GM12875 (cell line): Measurements from ENCODE around the gene DNAJC5.

Experiments used
- H3K4me3 ChIP-seq: one replicate; pipeline ENCODE4 v1.5.1; 2011; ENCODE audit warnings: low read depth, low read length, control low read depth
- CTCF ChIP-seq: IDR thresholded peaks from 2 replicates; pipeline ENCODE4 v1.5.1; 2011; ENCODE audit warnings: low read depth, mild to moderate bottlenecking, control low read depth, inconsistent platforms, low read length, moderate library complexity, borderline replicate concordance; ENCODE audit not compliant: insufficient read depth

Gene DNAJC5

GRCh38 chr20:63941282-63942081 lies 46.6 kb downstream of the DNAJC5 start:
- no peak for TF ChIP-seq CTCF
- H3K4me3 ChIP-seq, result no peak overlapping the region

- no peak overlapping the region for H3K4me3 ChIP-seq
- no peak for TF ChIP-seq CTCF
Observed at GRCh38 chr20:63942250-63942951, 47.5 kb downstream of the DNAJC5 start.

GRCh38 chr20:63942969-63943807 lies 48.3 kb downstream of the DNAJC5 start:
- no peak overlapping the region for H3K4me3 ChIP-seq
- TF ChIP-seq CTCF, result no peak

DNA sequence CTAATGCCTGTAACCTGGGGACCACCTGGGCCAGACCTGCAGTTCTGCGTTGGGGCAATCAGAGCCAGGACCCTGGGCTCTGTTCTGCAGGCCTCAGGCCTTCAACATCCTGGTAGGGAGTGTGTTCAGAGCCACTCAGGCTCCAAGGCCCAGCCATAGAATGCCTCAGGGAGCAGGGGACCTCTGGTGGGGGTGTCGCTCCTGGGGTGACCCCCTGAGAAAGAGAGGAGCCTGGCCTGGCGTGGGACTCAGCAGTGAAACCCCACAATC lies 48.8 kb downstream of the DNAJC5 start:
- H3K4me3 ChIP-seq, result no peak overlapping the region
- no peak for TF ChIP-seq CTCF

- no peak overlapping the region for H3K4me3 ChIP-seq
- TF ChIP-seq CTCF, result no peak
Observed at GRCh38 chr20:63944078-63944941, 49.4 kb downstream of the DNAJC5 start.

DNA sequence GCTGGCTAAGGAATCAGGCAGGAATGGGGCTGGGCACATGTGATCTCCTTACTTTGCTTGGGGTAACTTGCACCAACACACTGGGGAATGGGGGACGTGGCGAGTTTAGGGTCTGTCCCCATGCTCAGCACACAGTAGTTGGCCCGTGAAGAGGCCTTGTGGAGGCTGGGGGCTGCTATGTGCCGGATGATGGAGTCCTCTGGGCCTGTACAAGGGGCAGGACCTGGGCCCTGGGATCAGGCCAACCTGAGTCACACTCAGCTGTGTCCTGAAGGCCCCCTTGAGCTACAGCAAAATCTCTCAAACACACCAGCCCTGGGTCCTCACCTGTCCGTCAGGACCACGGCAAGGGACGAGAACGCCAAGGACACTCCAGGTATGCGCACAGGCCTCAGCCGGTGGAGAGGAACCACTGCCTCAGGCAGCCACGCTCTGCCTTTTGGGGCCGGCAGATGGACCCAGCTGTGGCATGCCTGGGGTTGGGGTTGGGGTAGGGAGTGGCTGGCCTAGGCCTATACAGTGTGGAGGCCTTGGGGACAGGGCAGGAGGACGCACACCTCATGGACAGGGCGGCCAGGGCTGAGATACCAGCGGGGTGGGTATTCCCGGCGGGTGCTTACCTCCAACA lies 50.2 kb downstream of the DNAJC5 start:
- TF ChIP-seq CTCF, result no peak

More for the DNA sequence above, 50.2 kb downstream of the DNAJC5 start:
- no peak overlapping the region for H3K4me3 ChIP-seq
